Thyroid gland (tissue), 4 donors: ENCODE measurements around the gene OR52H1.

Experiments
- POLR2A ChIP-seq, 2 donors: fragments of 450-650 bp; IDR thresholded peaks; one replicate each; pipeline ENCODE4 v1.6.1; 2017; ENCODE audit warnings: antibody characterized with exemption in 2 of 2, mild to moderate bottlenecking in 2 of 2, moderate library complexity in 1 of 2
- TF ChIP-seq, protein P1 (sequence below), 6 experiments: fragments of 200-600 bp in 3 of 6; fragments of 450-650 bp in 3 of 6; sonication (generic) in 3 of 6; IDR thresholded peaks; one replicate each; pipeline ENCODE4 v1.5.1; 2016 to 2019; ENCODE audit warnings: antibody characterized with exemption in 6 of 6, mild to moderate bottlenecking in 2 of 6, inconsistent platforms in 1 of 6, moderate library complexity in 1 of 6

DNA sequence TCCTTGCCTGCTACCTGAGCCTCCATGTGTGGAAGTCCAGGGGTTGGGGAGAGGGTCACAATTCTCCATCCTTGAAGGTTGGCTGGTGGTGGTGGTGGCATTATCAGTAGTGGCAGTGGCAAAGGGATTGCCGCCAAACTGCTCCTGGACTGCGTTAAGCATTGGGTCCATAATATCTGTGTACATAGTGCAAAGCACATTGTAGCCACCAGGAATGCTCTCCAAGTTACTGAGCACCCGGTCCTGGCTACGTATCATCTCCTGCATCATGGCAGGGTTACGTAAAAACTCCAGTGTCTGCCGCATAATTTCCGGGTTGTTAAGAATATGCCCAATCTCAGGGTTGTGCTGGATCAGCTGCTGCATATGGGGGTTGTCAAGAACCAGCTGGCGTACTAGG is 39.7 kb downstream of the OR52H1 start:
- TF ChIP-seq, protein P1, sequence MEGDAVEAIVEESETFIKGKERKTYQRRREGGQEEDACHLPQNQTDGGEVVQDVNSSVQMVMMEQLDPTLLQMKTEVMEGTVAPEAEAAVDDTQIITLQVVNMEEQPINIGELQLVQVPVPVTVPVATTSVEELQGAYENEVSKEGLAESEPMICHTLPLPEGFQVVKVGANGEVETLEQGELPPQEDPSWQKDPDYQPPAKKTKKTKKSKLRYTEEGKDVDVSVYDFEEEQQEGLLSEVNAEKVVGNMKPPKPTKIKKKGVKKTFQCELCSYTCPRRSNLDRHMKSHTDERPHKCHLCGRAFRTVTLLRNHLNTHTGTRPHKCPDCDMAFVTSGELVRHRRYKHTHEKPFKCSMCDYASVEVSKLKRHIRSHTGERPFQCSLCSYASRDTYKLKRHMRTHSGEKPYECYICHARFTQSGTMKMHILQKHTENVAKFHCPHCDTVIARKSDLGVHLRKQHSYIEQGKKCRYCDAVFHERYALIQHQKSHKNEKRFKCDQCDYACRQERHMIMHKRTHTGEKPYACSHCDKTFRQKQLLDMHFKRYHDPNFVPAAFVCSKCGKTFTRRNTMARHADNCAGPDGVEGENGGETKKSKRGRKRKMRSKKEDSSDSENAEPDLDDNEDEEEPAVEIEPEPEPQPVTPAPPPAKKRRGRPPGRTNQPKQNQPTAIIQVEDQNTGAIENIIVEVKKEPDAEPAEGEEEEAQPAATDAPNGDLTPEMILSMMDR (IDR thresholded peaks at IDR 0.05), result no peak
- TF ChIP-seq POLR2A (IDR thresholded peaks at IDR 0.05), result no peak
